ENCODE measurements around the gene CHIA. TPM values are rescaled to one million over a fixed set of nuclear protein-coding genes. Genes with fewer than 3 reads are reported as not detected.

CHIA gene
- total and polyA plus RNA-seq, 2 of the 4 experiments (the other 2 are of a cell fraction): not detected

GRCh38 chr1:111242805-111243523 is 47.7 kb upstream of the CHIA start:
- Histone ChIP-seq H3K9me1 (ENCODE audit: insufficient read depth, low read length) (no peaks in the 10 kb centered on the region), H3K4me2 (ENCODE audit: low read depth, low read length) (no peak overlapping the region), H4K91ac (ENCODE audit: insufficient read depth, low read depth, low read length) (no peak overlapping the region), H3K4ac (ENCODE audit: low read depth, low read length) (no peak overlapping the region), H3K4me3 (ENCODE audit: insufficient read depth, low read depth, low read length) (no peak overlapping the region), H2BK120ac (ENCODE audit: low read depth, low read length) (no peak overlapping the region), H3K9me3 (ENCODE audit: control insufficient read depth, insufficient read depth, low read length) (no peaks in the 10 kb centered on the region), H3K23ac (ENCODE audit: low read depth, low read length) (no peak overlapping the region), H3K27me3 (ENCODE audit: control insufficient read depth, insufficient read depth, low read length) (peaks cover 13% of the 10 kb centered on the region), H4K5ac (ENCODE audit: low read depth, low read length) (no peak overlapping the region), H3K14ac (replicated peaks; ENCODE audit: low read depth, low read length) (no peak overlapping the region), H4K8ac (ENCODE audit: low read depth in 2 of 2, low read length in 2 of 2) (no peak overlapping the region), H2BK15ac (ENCODE audit: low read depth, low read length) (no peak overlapping the region), H2BK5ac (ENCODE audit: low read depth, low read length, poor library complexity, severe bottlenecking) (no peak overlapping the region), H2AK9ac (replicated peaks; ENCODE audit: low read depth, low read length, poor library complexity) (no peak overlapping the region), H3K9ac (ENCODE audit: low read depth, low read length) (no peak overlapping the region), H3K18ac (ENCODE audit: low read depth, low read length) (no peak overlapping the region), H3K4me1 (ENCODE audit: control insufficient read depth, insufficient read depth, low read length) (no peaks in the 10 kb centered on the region), H2BK20ac (ENCODE audit: low read depth, low read length) (no peak overlapping the region), H3K27ac (ENCODE audit: insufficient read depth, low read length) (no peak overlapping the region), H4K20me1 (ENCODE audit: insufficient read depth, low read length) (no peaks in the 10 kb centered on the region), H2AK5ac (ENCODE audit: low read depth, low read length) (no peak overlapping the region), H2AFZ (replicated peaks; ENCODE audit: low read length, poor library complexity) (no peak overlapping the region), H3K79me1 (ENCODE audit: low read depth in 1 of 2, low read length in 2 of 2) (no peaks in the 10 kb centered on the region), H3K36me3 (ENCODE audit: control insufficient read depth, insufficient read depth, low read length) (no peaks in the 10 kb centered on the region), H3K56ac (ENCODE audit: extremely low read depth, insufficient read depth, low read length) (no peak overlapping the region)
- no CpG with 5 or more reads among the region's 4 CpGs for WGBS, 2 experiments (ENCODE audit: extremely low coverage in 2 of 2, insufficient read length in 1 of 2)
- dilution Hi-C loops (cut with HindIII; ENCODE audit: low sequenced_read_pairs, unreplicated experiment) (no loop called here), intact Hi-C loops (cut with micrococcal nuclease) (no loop called here), in situ Hi-C loops (cut with MboI; ENCODE audit: low sequenced_read_pairs) (no loop called here)
- no TSS peak for BruUV-seq (replicated peaks)
- DNase-seq (no peak), ATAC-seq (ENCODE audit: low read depth) (no peak)
- POLR2A ChIA-PET (ENCODE audit: unreplicated experiment): no interaction called here
- CTCF ChIA-PET: no interaction called here
- TF ChIP-seq ELK1 (IDR thresholded peaks at IDR 0.05; ENCODE audit: borderline replicate concordance, low read depth, low read length) (no peak), CHD1 (IDR thresholded peaks at IDR 0.05; ENCODE audit: low read depth, low read length) (no peak), POLR2A (IDR thresholded peaks at IDR 0.05; ENCODE audit: low read depth, low read length) (no peak), CTCF (conservative IDR thresholded peaks at IDR 0.05; ENCODE audit: low read depth, low read length) (no peak), FOS (IDR thresholded peaks at IDR 0.05; ENCODE audit: low read depth, low read length) (no peak)
